Measurements from ENCODE around the gene GLS.
"Not testable (repeated sequence)": the region's sequence is repeated elsewhere in the genome, so short reads cannot be mapped to it uniquely, and the experiment has no call there.

GLS gene

GRCh38 chr2:190880378-190881083, at the start of gene GLS:
Gene GLS, plus strand, starts transcription at chr2:190880821. Its CDS starts 264 bp downstream, at chr2:190881085.
- peak; percentile 94 for DNase-seq (ENCODE audit: low read depth, low spot score)

GRCh38 chr2:190831941-190832340, 48.7 kb upstream of the GLS start:
- no peak for DNase-seq (ENCODE audit: low read depth, low spot score)

GRCh38 chr2:190834890-190835208, 45.8 kb upstream of the GLS start:
- no peak for DNase-seq (ENCODE audit: low read depth, low spot score)

GRCh38 chr2:190835303-190835930, 45.2 kb upstream of the GLS start:
- DNase-seq (ENCODE audit: low read depth, low spot score), result no peak

GRCh38 chr2:190836767-190837166, 43.9 kb upstream of the GLS start:
- DNase-seq (ENCODE audit: low read depth, low spot score), result no peak

GRCh38 chr2:190837420-190837819, 43.2 kb upstream of the GLS start:
- no peak for DNase-seq (ENCODE audit: low read depth, low spot score)

- DNase-seq (ENCODE audit: low read depth, low spot score), result no peak
Measured at GRCh38 chr2:190837952-190838361, 42.7 kb upstream of the GLS start.

GRCh38 chr2:190838492-190838910, 42.1 kb upstream of the GLS start:
- DNase-seq (ENCODE audit: low read depth, low spot score), result no peak

GRCh38 chr2:190840569-190841172, 40.0 kb upstream of the GLS start:
- no peak for DNase-seq (ENCODE audit: low read depth, low spot score)

GRCh38 chr2:190841707-190842505, 38.7 kb upstream of the GLS start:
- DNase-seq (ENCODE audit: low read depth, low spot score), result no peak

- no peak for DNase-seq (ENCODE audit: low read depth, low spot score)
Measured at GRCh38 chr2:190842606-190843104, 38.0 kb upstream of the GLS start.

GRCh38 chr2:190843890-190844699, 36.5 kb upstream of the GLS start:
- DNase-seq (ENCODE audit: low read depth, low spot score), result no peak

- DNase-seq (ENCODE audit: low read depth, low spot score), result no peak
Measured at GRCh38 chr2:190844700-190845401, 35.8 kb upstream of the GLS start.

GRCh38 chr2:190846746-190847145, 33.9 kb upstream of the GLS start:
- DNase-seq (ENCODE audit: low read depth, low spot score), result no peak

GRCh38 chr2:190847504-190848081, 33.0 kb upstream of the GLS start:
- DNase-seq (ENCODE audit: low read depth, low spot score), result no peak

- DNase-seq (ENCODE audit: low read depth, low spot score), result no peak
Measured at GRCh38 chr2:190849774-190850173, 30.8 kb upstream of the GLS start.

- DNase-seq (ENCODE audit: low read depth, low spot score), result not testable (repeated sequence)
Measured at GRCh38 chr2:190853022-190853421, 27.6 kb upstream of the GLS start.

GRCh38 chr2:190853531-190854383, 26.9 kb upstream of the GLS start:
- no peak for DNase-seq (ENCODE audit: low read depth, low spot score)

- DNase-seq (ENCODE audit: low read depth, low spot score), result no peak
Measured at GRCh38 chr2:190854726-190855125, 25.9 kb upstream of the GLS start.

Data from activated CD4-positive, CD25-positive, alpha-beta regulatory T cell treated with anti-CD3 and anti-CD28 coated beads, Interleukin-2, amount 50 U/mL, for 16 hours (primary cell).